Activated CD8-positive, alpha-beta memory T cell treated with anti-CD3 and anti-CD28 coated beads, Interleukin-2, amount 50 U/mL, for 24 hours (primary cell): ENCODE measurements around the gene TGM2.

ENCODE experiments used
- DNase-seq: peaks from one replicate; pipeline ENCODE4 v3.0.0-alpha.2; 2020; ENCODE audit errors: extremely low read depth

TGM2 gene

GRCh38 chr20:38132156-38132909, 32.7 kb downstream of the TGM2 start:
- no peak for DNase-seq

DNA sequence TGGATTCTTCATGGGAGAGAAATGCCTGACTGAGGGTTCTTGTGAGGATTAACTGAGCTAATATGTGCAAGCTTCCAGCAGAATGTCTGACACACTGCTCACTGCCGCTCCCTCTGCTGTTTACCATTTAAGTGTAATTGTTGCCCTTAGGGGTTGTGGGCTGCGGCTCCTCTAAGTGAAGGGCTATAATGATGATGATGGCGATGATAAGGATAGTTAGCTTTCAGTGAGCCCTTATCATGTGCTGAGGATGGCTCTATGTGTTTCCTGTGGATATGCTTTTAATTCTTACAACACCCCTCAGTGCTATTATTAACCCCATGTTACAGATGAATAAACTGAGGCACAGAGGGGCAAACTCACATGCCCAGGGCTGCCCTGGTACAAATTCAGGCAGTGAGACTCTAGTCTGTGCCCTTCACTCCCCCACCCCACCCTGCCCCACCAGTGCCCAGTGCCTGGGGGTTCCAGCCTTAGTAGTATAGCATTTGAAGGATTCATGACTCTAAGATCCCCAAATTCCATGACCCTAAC, 33.4 kb downstream of the TGM2 start:
- DNase-seq, result no peak

DNA sequence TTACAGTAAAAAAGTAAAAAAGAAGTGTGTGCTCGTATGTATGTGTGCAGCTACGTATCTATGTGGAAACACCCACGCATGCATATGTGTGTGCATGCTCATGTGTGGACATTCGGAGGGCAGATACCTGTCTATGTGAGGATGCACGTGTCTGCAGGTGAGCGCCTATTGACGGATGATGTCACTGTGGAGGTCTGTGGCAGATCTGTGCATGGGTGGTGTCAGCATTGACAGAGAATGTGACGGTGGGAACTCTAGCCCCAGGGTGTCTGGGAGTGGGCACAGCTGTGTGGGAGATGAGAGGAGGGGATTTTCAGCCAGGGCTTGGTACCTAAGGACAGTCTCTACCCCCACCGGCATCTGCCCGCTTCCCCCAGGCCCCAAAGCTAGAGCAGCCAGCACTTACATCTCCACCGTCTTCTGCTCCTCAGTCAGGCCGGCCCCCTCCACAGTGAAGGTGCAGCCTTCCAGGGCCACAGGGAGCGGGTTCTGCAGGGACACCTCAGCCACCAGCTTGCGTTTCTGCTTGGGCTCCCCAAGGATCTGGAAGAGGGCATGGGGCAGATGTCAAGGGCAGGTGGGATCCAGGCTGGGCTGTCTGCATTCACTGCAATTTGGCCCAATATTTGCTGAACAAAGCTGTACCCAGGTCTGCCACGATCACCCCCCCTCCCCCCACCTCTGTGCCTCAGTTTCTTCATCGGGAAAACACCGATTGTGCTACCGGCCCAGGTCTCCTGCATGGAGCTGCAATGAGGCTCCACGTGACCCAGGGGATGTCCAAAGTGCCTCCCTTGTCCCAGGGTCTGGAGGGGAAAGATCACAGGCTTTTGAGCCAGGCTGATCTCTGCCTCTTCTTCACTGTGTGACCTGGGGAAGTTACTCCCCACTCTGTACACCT, 34.1 kb downstream of the TGM2 start:
- DNase-seq, result no peak

DNA sequence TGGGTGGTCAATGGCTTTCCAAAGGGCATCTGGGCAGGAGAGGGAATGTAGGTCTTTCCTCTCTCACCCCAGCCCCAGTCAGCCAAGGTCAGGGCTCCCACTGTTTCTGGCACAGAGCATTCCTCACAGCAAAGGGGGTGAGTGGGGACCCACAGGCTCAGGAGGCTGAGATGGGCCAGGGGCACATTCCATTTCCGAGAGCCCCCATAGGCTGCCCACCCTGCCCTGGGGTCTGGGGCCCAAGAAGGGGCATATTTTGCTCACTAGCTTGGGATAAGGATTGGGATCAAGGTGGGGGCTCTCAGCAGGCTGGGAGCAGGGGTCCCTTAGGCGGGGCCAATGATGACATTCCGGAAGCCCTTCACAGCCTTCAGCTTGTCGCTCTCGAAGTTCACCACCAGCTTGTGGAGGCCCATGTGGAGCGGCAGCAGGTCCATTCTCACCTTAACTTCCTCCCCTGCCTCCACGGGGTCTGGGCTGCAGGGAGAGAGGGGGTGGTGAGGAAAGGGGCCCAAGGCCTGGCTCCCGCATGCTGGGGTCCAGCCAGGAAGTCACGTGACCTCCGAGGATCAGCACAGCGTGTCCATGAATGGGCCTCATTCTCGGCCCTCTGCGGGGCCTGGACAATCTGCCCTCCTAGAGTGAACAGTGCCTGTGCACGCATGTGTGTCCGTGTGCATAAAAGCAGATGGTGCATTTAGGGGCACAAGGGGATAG, 35.0 kb downstream of the TGM2 start:
- DNase-seq, result no peak

DNA sequence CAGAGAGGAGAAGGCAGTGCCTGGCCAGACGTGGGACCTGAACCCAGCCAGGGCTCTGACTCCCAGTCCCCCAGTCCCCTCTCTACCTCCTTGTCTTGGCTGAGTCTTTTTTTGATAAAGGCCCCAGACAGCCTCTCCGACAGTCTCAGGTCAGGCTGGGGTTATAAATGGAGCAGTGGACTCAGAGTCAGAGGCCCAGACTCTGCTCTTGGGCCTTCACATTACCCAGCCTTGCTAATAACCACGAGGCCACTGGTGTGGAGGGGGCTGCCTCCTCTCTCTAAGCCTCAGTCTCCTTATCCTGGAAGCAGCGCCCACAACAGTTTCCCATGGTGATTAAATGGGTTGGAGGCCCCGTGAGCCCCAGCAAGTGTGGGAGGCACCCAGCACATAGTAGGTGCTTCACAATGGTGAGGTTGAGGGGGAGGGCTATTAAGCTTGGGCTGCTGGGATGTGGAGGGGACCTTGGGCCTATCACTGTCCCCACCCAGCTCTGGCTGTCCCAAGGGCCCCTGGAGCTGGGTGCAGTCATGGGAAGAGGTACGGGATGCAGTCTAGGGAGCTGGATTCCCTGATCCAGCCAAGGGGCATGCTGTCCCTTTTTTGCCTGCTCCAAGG, 35.7 kb downstream of the TGM2 start:
- no peak for DNase-seq

DNA sequence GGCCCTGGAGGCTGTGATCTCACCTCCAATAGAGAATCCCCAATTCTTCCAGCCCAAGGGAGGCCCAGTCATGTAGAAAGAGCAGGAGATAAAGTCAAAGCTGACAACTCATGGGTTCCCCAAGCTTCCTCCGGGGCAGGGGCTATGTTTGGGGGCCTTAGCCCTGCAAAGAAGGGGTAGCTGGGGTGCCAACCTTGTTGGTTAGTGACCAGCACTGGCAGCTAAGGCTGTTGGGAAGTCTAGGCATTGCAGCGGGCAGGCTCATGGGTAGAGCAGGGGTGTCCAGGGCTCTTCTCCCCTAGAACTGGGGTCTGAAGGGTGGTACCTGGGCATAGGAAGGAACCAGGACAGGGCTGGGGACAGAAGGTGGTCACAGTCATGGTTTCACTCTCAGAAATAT, 36.4 kb downstream of the TGM2 start:
- DNase-seq, result no peak

DNA sequence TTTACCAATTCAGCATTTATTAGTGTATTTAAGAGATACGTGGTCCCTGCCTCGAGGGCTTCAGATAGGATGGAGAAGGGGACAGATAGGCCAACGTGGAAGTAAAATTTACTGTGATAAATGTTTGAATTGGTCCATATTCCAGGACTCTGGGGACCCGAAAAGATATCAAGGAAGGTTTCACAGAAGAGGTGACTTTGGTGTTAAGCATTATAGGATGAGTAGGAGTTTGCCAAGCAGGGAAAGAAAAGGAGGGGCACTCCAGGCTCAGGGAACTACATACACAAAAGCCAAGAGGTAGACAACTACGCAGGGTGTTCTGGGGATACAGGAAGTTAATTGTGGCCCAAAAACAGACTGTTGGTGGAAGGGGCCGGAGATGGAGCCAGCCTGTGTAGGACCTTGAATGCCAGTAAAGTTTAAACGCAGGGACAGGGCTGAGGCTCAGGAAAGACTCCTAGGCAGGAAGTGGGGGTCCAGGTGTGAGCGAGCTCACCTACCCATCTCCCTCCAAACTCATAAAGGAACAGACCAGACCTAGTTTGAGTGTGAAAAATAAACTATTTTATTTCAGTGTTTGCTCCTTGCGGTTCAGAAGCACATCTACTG, 37.0 kb downstream of the TGM2 start:
- no peak for DNase-seq

DNA sequence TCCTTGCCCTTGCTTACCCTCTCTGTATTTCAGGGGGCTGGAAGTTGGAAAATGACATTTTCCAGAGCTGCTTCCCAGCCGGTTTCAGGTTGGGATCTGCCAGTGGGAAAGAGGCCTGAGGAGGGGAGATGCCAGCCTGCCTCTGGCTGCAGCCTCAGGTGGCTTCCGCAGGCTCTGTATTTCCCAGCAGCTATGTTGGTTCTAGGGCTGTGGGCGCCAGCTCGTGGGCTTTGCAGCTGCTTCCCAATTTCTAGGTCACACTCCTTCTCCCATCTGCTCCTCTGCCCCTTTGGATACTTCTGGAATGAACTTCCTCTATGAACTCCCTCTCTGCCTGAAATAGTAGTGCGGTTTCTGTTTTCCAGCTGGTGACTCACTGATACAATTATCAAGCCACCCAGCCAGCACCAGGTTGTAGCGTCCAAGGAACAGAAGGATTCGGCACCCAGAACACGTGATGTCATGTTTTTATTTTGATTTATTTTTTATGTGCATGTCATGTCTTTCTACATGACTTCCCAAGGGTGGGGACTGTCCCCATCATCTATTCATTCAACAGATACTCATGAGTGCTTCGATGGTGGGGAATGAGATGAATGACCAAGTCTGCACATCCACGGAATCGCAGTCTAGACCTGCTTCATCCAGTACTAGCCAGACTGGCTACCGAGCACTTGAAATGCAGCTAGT, 38.0 kb downstream of the TGM2 start:
- DNase-seq, result no peak

DNA sequence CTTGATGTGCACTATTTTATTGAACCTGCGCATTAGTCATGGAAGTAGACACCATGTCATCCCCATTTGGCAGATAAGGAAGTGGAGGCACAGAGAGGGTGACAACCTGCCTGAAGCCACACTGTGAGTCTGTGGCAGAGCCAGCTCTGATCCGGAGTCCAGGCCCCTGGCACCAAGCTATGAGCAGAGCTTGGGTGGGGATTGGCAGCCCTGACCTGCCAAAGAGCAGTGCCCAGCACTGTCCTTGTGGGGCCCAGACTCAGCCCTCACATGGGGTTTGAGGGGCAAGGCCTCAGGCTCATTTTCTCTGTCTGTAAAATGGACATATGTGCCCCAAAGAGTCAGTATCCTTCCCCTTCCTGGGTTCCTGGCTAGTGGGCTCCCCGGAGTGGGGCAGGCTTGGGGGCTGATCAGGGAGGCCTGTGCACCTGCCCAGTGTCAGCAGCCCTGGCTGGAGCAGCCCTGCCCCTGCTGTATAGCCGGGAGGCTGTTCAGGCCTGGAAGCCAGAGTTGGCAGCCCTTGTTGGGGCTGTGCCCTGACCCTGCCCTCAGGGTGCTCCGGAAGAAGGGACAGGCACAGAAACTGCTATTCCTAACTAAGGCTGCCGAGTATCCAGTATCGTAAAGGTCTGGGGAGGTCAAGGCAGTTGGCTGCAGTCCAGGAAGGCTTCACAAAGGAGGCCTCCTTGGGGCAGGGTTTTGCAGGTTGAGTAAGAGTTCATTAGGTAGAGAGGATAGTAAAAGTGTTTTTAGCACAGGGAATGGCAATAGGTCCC, 38.7 kb downstream of the TGM2 start:
- no peak for DNase-seq

DNA sequence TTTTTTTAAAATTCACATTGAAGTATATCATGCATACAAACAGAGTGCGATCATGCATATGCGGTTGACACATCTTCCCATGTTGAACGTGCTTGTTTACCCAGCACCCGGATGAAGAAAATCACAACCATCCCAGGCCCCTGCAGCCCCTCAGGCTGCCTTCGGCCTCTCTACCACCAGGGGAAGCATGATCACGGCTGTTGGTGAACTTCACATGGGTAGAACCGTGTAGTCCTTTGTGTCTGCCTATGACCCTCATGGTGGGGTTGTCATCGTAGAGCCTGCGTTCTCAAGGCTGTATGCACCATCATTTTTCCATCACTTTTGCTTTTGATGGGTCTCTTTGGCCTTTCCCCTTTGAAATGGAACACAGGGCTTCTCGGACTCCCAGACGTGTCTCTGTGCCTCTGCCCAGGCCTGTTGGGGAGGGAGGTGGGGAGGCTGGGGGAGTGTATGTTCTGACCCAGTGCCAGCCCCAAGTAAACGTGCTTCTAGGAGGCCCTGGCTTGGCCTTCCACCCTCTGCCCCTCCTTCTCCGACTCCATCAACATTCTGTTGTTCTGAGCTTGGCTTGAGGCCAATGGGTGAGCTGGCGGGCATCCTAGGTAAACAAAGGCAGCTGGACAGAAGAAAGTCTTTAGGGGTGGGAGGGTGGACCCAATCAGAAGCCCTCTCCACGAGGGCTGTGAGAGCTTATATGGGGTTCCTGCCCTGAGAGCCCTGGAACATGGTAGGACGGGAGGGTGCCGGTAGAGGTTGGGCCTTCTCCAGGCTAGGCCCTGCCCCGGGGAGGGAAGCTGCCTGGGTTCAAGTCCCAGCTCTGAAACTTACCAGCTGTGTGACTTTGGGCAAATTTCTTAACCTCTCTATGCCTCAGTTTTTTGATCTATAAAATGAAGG, 39.7 kb downstream of the TGM2 start:
- DNase-seq, result no peak

GRCh38 chr20:38123021-38123587, 42.0 kb downstream of the TGM2 start:
- DNase-seq, result no peak

GRCh38 chr20:38121741-38122140, 43.3 kb downstream of the TGM2 start:
- no peak for DNase-seq

DNA sequence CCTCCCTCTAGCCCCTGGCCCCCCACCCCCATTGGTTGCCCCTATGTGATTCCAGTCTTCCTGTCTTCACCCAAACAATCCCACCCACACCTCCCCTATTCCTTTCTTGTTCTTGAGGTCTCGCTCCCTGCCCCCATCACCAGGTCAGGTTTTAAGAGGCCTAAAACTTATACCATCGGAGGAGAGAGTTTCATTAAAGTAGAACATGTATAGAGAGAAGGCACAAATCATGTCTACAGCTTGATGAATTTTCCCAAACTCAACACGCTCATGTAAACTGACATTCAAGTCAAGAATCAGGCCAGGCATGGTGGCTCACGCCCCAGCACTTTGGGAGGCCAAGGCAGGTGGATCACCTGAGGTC, 44.5 kb downstream of the TGM2 start:
- no peak for DNase-seq

- DNase-seq, result no peak
These were observed 45.6 kb downstream of the TGM2 start for GRCh38 chr20:38119446-38119845.

GRCh38 chr20:38117635-38118034, 47.4 kb downstream of the TGM2 start:
- DNase-seq, result no peak

- DNase-seq, result no peak
These were observed 47.9 kb downstream of the TGM2 start for GRCh38 chr20:38117205-38117604.

GRCh38 chr20:38116409-38117165, 48.5 kb downstream of the TGM2 start:
- no peak for DNase-seq

GRCh38 chr20:38115896-38116295, 49.2 kb downstream of the TGM2 start:
- no peak for DNase-seq
